Measurements from ENCODE around the gene ACOT11.

- no peak for TF ChIP-seq CTCF (IDR thresholded peaks at IDR 0.05; ENCODE audit: poor library complexity)
- TF ChIP-seq EZH2 (IDR thresholded peaks at IDR 0.05; ENCODE audit: borderline replicate concordance): no peak
- no peak for TF ChIP-seq EZH2phosphoT487 (IDR thresholded peaks at IDR 0.05; ENCODE audit: low read depth, severe bottlenecking, unreplicated experiment)
These were observed 40.8 kb upstream of the ACOT11 start for GRCh38 chr1:54507033-54507870.
